H1 (cell line): ENCODE measurements around the gene PKD2L2. TPM values are rescaled to one million over a fixed set of nuclear protein-coding genes. Genes with fewer than 3 reads are reported as not detected.

ENCODE experiments used
- CTCF ChIA-PET: fragments of 300-600 bp; sonication (Branson Sonifier 250); formaldehyde crosslinking; loops from one replicate; lab custom pipeline; 2021; ENCODE audit not compliant: partially characterized antibody; lab: Charles Lee
- POLR2A ChIA-PET: fragments of 300-600 bp; sonication (Branson Sonifier 250); formaldehyde crosslinking; loops from one replicate; lab custom pipeline; 2021; ENCODE audit warnings: inconsistent platforms; ENCODE audit not compliant: partially characterized antibody; lab: Charles Lee
- DNase-seq, 2 experiments: peaks; one replicate each; pipeline versions ENCODE4 v3.0.0 to v3.0.0-alpha.2; 2010 to 2022; ENCODE audit warnings: low spot score in 2 of 2, low read depth in 1 of 2, mixed read lengths in 1 of 2
- FAIRE-seq: peaks from 2 replicates; lab custom pipeline; 2011; peaks lifted over from hg19 to GRCh38; lab: Jason Lieb, UNC
- H2AFZ ChIP-seq: 2 replicates; pipeline ENCODE4 v1.8.1; 2012; ENCODE audit warnings: low read length, inconsistent platforms
- H2AK5ac ChIP-seq: 2 replicates; pipeline ENCODE4 v1.6.1; 2013; ENCODE audit warnings: low read depth, low read length
- H2BK120ac ChIP-seq: replicated peaks from 2 replicates; pipeline ENCODE3; 2013; ENCODE audit warnings: low read depth, low read length, inconsistent platforms
- H2BK12ac ChIP-seq: 2 replicates; pipeline ENCODE4 v1.6.1; 2013; ENCODE audit warnings: low read depth, low read length
- H2BK15ac ChIP-seq: 2 replicates; pipeline ENCODE4 v1.6.1; 2013; ENCODE audit warnings: low read length
- H2BK20ac ChIP-seq: 2 replicates; pipeline ENCODE4 v1.6.1; 2013; ENCODE audit warnings: low read length
- H2BK5ac ChIP-seq: 2 replicates; pipeline ENCODE4 v1.6.1; 2013; ENCODE audit warnings: low read depth, low read length
- H3K14ac ChIP-seq: 2 replicates; pipeline ENCODE4 v1.6.1; 2013; ENCODE audit warnings: inconsistent platforms; ENCODE audit not compliant: insufficient read length
- H3K18ac ChIP-seq: 2 replicates; pipeline ENCODE4 v1.6.1; 2013; ENCODE audit warnings: low read length; ENCODE audit errors: extremely low read depth
- H3K23ac ChIP-seq: 2 replicates; pipeline ENCODE4 v1.6.1; 2013; ENCODE audit warnings: inconsistent platforms; ENCODE audit not compliant: insufficient read length
- H3K23me2 ChIP-seq: 2 replicates; pipeline ENCODE4 v1.6.1; 2013; ENCODE audit warnings: low read depth, low read length
- H3K27ac ChIP-seq: 2 replicates; pipeline ENCODE4 v1.6.1; 2011; ENCODE audit warnings: low read depth, low read length, inconsistent platforms
- H3K27me3 ChIP-seq, 4 experiments: replicated peaks in 1 of 4; 1 replicate in 1 of 4; 2 replicates in 3 of 4; pipeline versions ENCODE4 v1.6.1 to v1.8.1; 2011 to 2013; ENCODE audit warnings: low read length in 3 of 4, mild to moderate bottlenecking in 3 of 4, inconsistent platforms in 2 of 4, mixed read lengths in 2 of 4, moderate library complexity in 1 of 4; ENCODE audit not compliant: control insufficient read depth in 3 of 4, insufficient read depth in 3 of 4; ENCODE audit errors: extremely low read depth in 1 of 4
- H3K36me3 ChIP-seq, 4 experiments: 2 replicates each; pipeline versions ENCODE4 v1.6.1 to v1.8.1; 2011 to 2013; ENCODE audit warnings: mild to moderate bottlenecking in 4 of 4, low read length in 3 of 4, moderate library complexity in 2 of 4, control low read depth in 1 of 4, inconsistent platforms in 1 of 4; ENCODE audit not compliant: insufficient read depth in 4 of 4, control insufficient read depth in 2 of 4
- H3K4ac ChIP-seq: replicated peaks from 2 replicates; pipeline ENCODE3; 2013; ENCODE audit warnings: low read length, low read depth, mixed read lengths, inconsistent platforms; ENCODE audit not compliant: insufficient read length
- H3K4me1 ChIP-seq, 4 experiments: replicated peaks in 1 of 4; 1 replicate in 1 of 4; 2 replicates in 3 of 4; pipeline versions ENCODE4 v1.6.1 to v1.8.1; 2011 to 2013; ENCODE audit warnings: low read length in 3 of 4, inconsistent platforms in 2 of 4, mixed read lengths in 1 of 4; ENCODE audit not compliant: insufficient read depth in 4 of 4, control insufficient read depth in 3 of 4
- H3K4me2 ChIP-seq, 2 experiments: 2 replicates each; pipeline versions ENCODE4 v1.6.1 to v1.8.1; 2011 to 2013; ENCODE audit warnings: low read depth in 2 of 2, low read length in 2 of 2, control low read depth in 1 of 2, inconsistent platforms in 1 of 2, mild to moderate bottlenecking in 1 of 2; ENCODE audit not compliant: insufficient read depth in 1 of 2
- H3K4me3 ChIP-seq, 4 experiments: fragments of 200-600, 300-600 bp in 1 of 4; sonication (generic), shearing (Covaris generic), sonication (Bioruptor Twin) in 1 of 4; 2 replicates each; pipeline versions ENCODE4 v1.5.1 to v1.8.1; 2011 to 2016; ENCODE audit warnings: low read length in 4 of 4, low read depth in 3 of 4, control low read depth in 2 of 4, inconsistent platforms in 2 of 4, mild to moderate bottlenecking in 2 of 4, mixed read lengths in 1 of 4, moderate library complexity in 1 of 4; ENCODE audit not compliant: insufficient read depth in 2 of 4; ENCODE audit errors: extremely low read depth in 1 of 4
- H3K56ac ChIP-seq: replicated peaks from 2 replicates; pipeline ENCODE3; 2013; ENCODE audit warnings: low read depth, mild to moderate bottlenecking, mixed read lengths, low read length, inconsistent platforms; ENCODE audit not compliant: insufficient read length
- H3K79me1 ChIP-seq: 2 replicates; pipeline ENCODE4 v1.6.1; 2013; ENCODE audit warnings: low read depth, low read length, control low read depth
- H3K79me2 ChIP-seq, 2 experiments: 2 replicates each; pipeline versions ENCODE4 v1.6.1 to v1.8.1; 2012 to 2013; ENCODE audit warnings: low read length in 2 of 2, mild to moderate bottlenecking in 2 of 2, inconsistent platforms in 1 of 2; ENCODE audit not compliant: insufficient read depth in 2 of 2, control insufficient read depth in 1 of 2
- H3K9ac ChIP-seq, 4 experiments: replicated peaks in 1 of 4; 1 replicate in 1 of 4; 2 replicates in 3 of 4; pipeline versions ENCODE4 v1.6.1 to v1.8.1; 2011 to 2013; ENCODE audit warnings: low read depth in 3 of 4, low read length in 3 of 4, control low read depth in 2 of 4, mild to moderate bottlenecking in 2 of 4, moderate library complexity in 2 of 4, inconsistent platforms in 1 of 4; ENCODE audit errors: extremely low read depth in 1 of 4
- H3K9me3 ChIP-seq, 2 experiments: 2 replicates each; pipeline versions ENCODE4 v1.6.1 to v1.8.1; 2012 to 2013; ENCODE audit warnings: mild to moderate bottlenecking in 2 of 2, moderate library complexity in 2 of 2, control low read depth in 1 of 2, inconsistent platforms in 1 of 2, low read depth in 1 of 2, low read length in 1 of 2, mixed read lengths in 1 of 2; ENCODE audit not compliant: insufficient read depth in 2 of 2
- H4K20me1 ChIP-seq, 2 experiments: replicated peaks in 1 of 2; 2 replicates each; pipeline versions ENCODE3 to v1.8.1; 2011 to 2013; ENCODE audit warnings: inconsistent platforms in 2 of 2, low read length in 2 of 2, mild to moderate bottlenecking in 1 of 2; ENCODE audit not compliant: insufficient read depth in 2 of 2, control insufficient read depth in 1 of 2
- H4K5ac ChIP-seq: 2 replicates; pipeline ENCODE4 v1.6.1; 2013; ENCODE audit warnings: low read length, low read depth, mixed read lengths, inconsistent platforms; ENCODE audit not compliant: insufficient read length
- H4K8ac ChIP-seq: 2 replicates; pipeline ENCODE4 v1.8.0; 2013; ENCODE audit warnings: mild to moderate bottlenecking, moderate library complexity, low read length, inconsistent platforms; ENCODE audit not compliant: insufficient read depth; ENCODE audit errors: extremely low read depth
- H4K91ac ChIP-seq: replicated peaks from 2 replicates; pipeline ENCODE3; 2013; ENCODE audit warnings: low read length, mixed read lengths, inconsistent platforms; ENCODE audit not compliant: insufficient read length
- CHD1 ChIP-seq: IDR thresholded peaks from 2 replicates; pipeline ENCODE4 v1.6.1; 2012; ENCODE audit warnings: low read depth, low read length, improper control_type of control experiment
- MAFK ChIP-seq: IDR thresholded peaks from 2 replicates; pipeline ENCODE4 v1.6.1; 2012; ENCODE audit warnings: low read depth, mild to moderate bottlenecking, improper control_type of control experiment, low read length
- POLR2A ChIP-seq, 2 experiments: IDR thresholded peaks; 1 replicate in 1 of 2; 2 replicates in 1 of 2; pipeline ENCODE4 v1.6.1; 2011; ENCODE audit warnings: low read depth in 2 of 2, low read length in 2 of 2, mild to moderate bottlenecking in 2 of 2; ENCODE audit errors: control extremely low read depth in 1 of 2
- RNF2 ChIP-seq: fragments of 200-900, 300-1000 bp; sonication (generic); IDR thresholded peaks from 2 replicates; pipeline ENCODE4 v1.7.1; 2016; ENCODE audit warnings: borderline replicate concordance, low read depth, mild to moderate bottlenecking, antibody characterized with exemption, low read length; ENCODE audit not compliant: poor library complexity, severe bottlenecking; ENCODE audit errors: missing control alignments
- SAP30 ChIP-seq: fragments of 300-600 bp; sonication (generic); IDR thresholded peaks from 2 replicates; pipeline ENCODE4 v1.7.1; 2012; ENCODE audit warnings: low read length, moderate library complexity, mild to moderate bottlenecking, inconsistent platforms; ENCODE audit not compliant: insufficient read depth, insufficient replicate concordance
- SP2 ChIP-seq: IDR thresholded peaks from 2 replicates; pipeline ENCODE4 v1.6.1; 2012; ENCODE audit warnings: mild to moderate bottlenecking, low read length, inconsistent platforms
- SP4 ChIP-seq: IDR thresholded peaks from 2 replicates; pipeline ENCODE4 v1.6.1; 2012; ENCODE audit warnings: low read length, inconsistent platforms
- WGBS, 2 experiments: shearing (Covaris generic) in 1 of 2; methylation state at CpG; one replicate each; pipeline versions ENCODE4 v1.1.6 to v1.1.7; 2013 to 2015; ENCODE audit warnings: low lambda C conversion rate in 2 of 2, mixed read lengths in 2 of 2, inconsistent platforms in 1 of 2, low coverage in 1 of 2, missing lambda C conversion rate in 1 of 2; ENCODE audit not compliant: insufficient replicate concordance in 2 of 2, insufficient coverage in 1 of 2, insufficient read length in 1 of 2; ENCODE audit errors: extremely low coverage in 1 of 2, missing lambda C conversion rate in 1 of 2; 5-methylcytosine and 5-hydroxymethylcytosine counted together
- polyA plus RNA-seq, 7 experiments: library from polyadenylated mRNA; depleted of rRNA in 3 of 7; stranded (reverse) in 5 of 7; unstranded in 2 of 7; fragments of >200 nt in 5 of 7; fragments of 200-250 nt in 2 of 7; gene quantifications; 1 replicate in 5 of 7; 2 replicates in 1 of 7; 4 replicates in 1 of 7; pipeline versions ENCODE4 v1.2.1 to v1.2.3, GENCODE V29; 2011 to 2013; ENCODE audit warnings: missing spikeins in 2 of 7, mixed read lengths in 2 of 7
- total RNA-seq: library from RNA; stranded (reverse); fragmentation: NEBNext Ultra II Directional; extraction: Animal tissue kit (Norgen Biotek cat#: 25700); gene quantifications from 2 replicates; pipeline ENCODE4 v1.2.1, GENCODE V29; 2021

The PKD2L2 gene
- total and polyA plus RNA-seq, 2 of the 8 experiments (the other 6 are each of a cell fraction or from before 2014, with no cell fraction given) = not detected

- no peak overlapping the region for H4K91ac ChIP-seq
- H4K5ac ChIP-seq = no peak overlapping the region
- H3K9ac ChIP-seq = no peak overlapping the region
- ChIA-PET POLR2A (no interaction called here), CTCF (interaction anchor here (0.8 to 1.1 kb wide), 2 partner anchors 13 to 58 kb away, joined by 3 read pairs; no protein-coding TSS in a partner anchor)
- TF ChIP-seq SAP30 (no peak), MAFK (peak; percentile 67), RNF2 (no peak), SP2 (no peak), POLR2A (IDR thresholded peaks at IDR 0.05; ENCODE audit: control extremely low read depth in 1 of 2, low read depth in 2 of 2, low read length in 2 of 2) (no peak), SP4 (no peak), CHD1 (no peak)
- no peak overlapping the region for H3K14ac ChIP-seq
- no peak overlapping the region for H3K27ac ChIP-seq
- H2BK20ac ChIP-seq = no peak overlapping the region
- H3K27me3 ChIP-seq = no peaks in the 10 kb centered on the region
- no peaks in the 10 kb centered on the region; a peak in 1 of 7 replicates for H3K4me1 ChIP-seq
- H3K4me3 ChIP-seq = no peak overlapping the region
- no peaks in the 10 kb centered on the region for H3K9me3 ChIP-seq
- no peak overlapping the region for H2AK5ac ChIP-seq
- H3K4ac ChIP-seq = no peak overlapping the region
- no peak overlapping the region for H4K8ac ChIP-seq
- no peaks in the 10 kb centered on the region for H3K79me2 ChIP-seq
- H2BK5ac ChIP-seq = no peak overlapping the region
- H3K56ac ChIP-seq = no peak overlapping the region
- DNase-seq = no peak
- H4K20me1 ChIP-seq = no peaks in the 10 kb centered on the region
- H2BK120ac ChIP-seq = no peak overlapping the region
- H2BK12ac ChIP-seq = no peak overlapping the region
- H3K18ac ChIP-seq = no peak overlapping the region
- H3K36me3 ChIP-seq = no peaks in the 10 kb centered on the region
- 90% methylated on average over 4 of the region's 4 CpGs; no CpG with 5 or more reads in 1 of the 2 experiments for WGBS, 2 experiments
- no peak overlapping the region for H2BK15ac ChIP-seq
- no peak for FAIRE-seq
- H3K23ac ChIP-seq = no peak overlapping the region
- no peaks in the 10 kb centered on the region for H3K23me2 ChIP-seq
- H3K79me1 ChIP-seq = no peaks in the 10 kb centered on the region
- no peak overlapping the region for H2AFZ ChIP-seq
- no peak overlapping the region for H3K4me2 ChIP-seq
Observed at GRCh38 chr5:137866541-137867388, 22.5 kb upstream of the PKD2L2 start.
